ENCODE measurements around the gene HOMER1.

DNA sequence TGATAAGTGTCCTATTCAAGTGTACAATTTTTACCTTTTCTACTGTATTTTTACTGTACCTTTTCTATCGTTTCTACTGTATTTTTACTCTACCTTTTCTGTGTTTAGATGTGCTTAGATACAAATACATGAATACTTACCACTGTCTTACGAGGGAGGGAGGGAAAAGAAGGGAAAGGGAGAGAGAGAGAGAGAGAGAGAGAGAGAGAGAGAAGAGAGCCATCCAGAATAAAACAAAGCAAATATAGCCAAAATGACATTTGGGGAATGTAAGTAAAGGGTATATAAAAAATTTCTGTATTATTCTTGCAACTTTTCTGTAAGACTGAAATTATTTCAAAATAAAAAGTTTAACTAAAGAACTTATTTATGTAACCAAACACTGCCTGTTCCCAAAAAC, 121.2 kb downstream of the HOMER1 start:
- no peak for TF ChIP-seq CTCF (IDR thresholded peaks at IDR 0.05)
- no peak for TF ChIP-seq POLR2AphosphoS5 (IDR thresholded peaks at IDR 0.05)
- TF ChIP-seq POLR2A (IDR thresholded peaks at IDR 0.05), result no peak
- no peak for TF ChIP-seq EP300 (IDR thresholded peaks at IDR 0.05; ENCODE audit: low read depth)

Data from transverse colon (tissue), 4 donors.